ENCODE results near the gene RLN2. TPM values are rescaled to one million over a fixed set of nuclear protein-coding genes. Genes with fewer than 3 reads are reported as not detected.

RLN2 gene
- total RNA-seq, 1 experiment from 2014 or later = not detected

- Histone ChIP-seq H2AFZ (ENCODE audit: low read depth, low read length, poor library complexity, severe bottlenecking) (no peak overlapping the region), H3K27ac (ENCODE audit: low read depth, low read length) (no peak overlapping the region), H3K27me3 (ENCODE audit: insufficient read depth, low read length) (no peaks in the 10 kb centered on the region), H3K79me2 (ENCODE audit: insufficient read depth, low read length) (no peaks in the 10 kb centered on the region), H3K36me3 (ENCODE audit: control insufficient read depth in 1 of 2, insufficient read depth in 2 of 2, low read length in 2 of 2) (no peaks in the 10 kb centered on the region), H3K9ac (ENCODE audit: low read length) (no peak overlapping the region), H3K9me2 (ENCODE audit: insufficient read depth) (no peaks in the 10 kb centered on the region), H4K20me1 (ENCODE audit: insufficient read depth) (no peaks in the 10 kb centered on the region), H3K9me3 (ENCODE audit: control insufficient read depth in 1 of 2, insufficient read depth in 1 of 2, low read depth in 1 of 2, low read length in 2 of 2) (no peaks in the 10 kb centered on the region), H3K4me2 (ENCODE audit: low read length) (no peak overlapping the region), H3K4me3 (replicated peaks in 1 of 2; ENCODE audit: low read depth in 1 of 2, low read length in 2 of 2) (no peak overlapping the region), H3K4me1 (ENCODE audit: control insufficient read depth in 1 of 2, insufficient read depth in 2 of 2, low read length in 2 of 2) (no peaks in the 10 kb centered on the region)
- no peak for DNase-seq (ENCODE audit: low read depth, low spot score)
- no peak for ATAC-seq
- ChIA-PET POLR2A (no interaction called here), CTCF (no interaction called here), RAD21 (ENCODE audit: low non-redundant PET in 1 of 2, low total read pairs in 2 of 2, uncharacterized antibody in 2 of 2, unreplicated experiment in 2 of 2) (no interaction called here)
- no TSS peak for BruUV-seq (replicated peaks)
- TF ChIP-seq JUND (IDR thresholded peaks at IDR 0.05) (no peak), CBX3 (IDR thresholded peaks at IDR 0.05; ENCODE audit: low read depth) (no peak), POLR2AphosphoS5 (IDR thresholded peaks at IDR 0.05; ENCODE audit: low read depth, low read length) (no peak), YY1 (IDR thresholded peaks at IDR 0.05; ENCODE audit: extremely low read depth, insufficient replicate concordance, low read depth, low read length) (no peak)
- intact Hi-C loops (cut with micrococcal nuclease) = no loop called here
Observed at GRCh38 chr9:5301544-5301943, 3.0 kb downstream of the RLN2 start.

- H3K79me2 ChIP-seq (ENCODE audit: insufficient read depth, low read length) = no peaks in the 10 kb centered on the region
- intact Hi-C loops (cut with micrococcal nuclease) = no loop called here
- H3K9me3 ChIP-seq (ENCODE audit: control insufficient read depth in 1 of 2, insufficient read depth in 1 of 2, low read depth in 1 of 2, low read length in 2 of 2) = no peaks in the 10 kb centered on the region
- ATAC-seq (no peak), DNase-seq (ENCODE audit: low read depth, low spot score) (no peak)
- H2AFZ ChIP-seq (ENCODE audit: low read depth, low read length, poor library complexity, severe bottlenecking) = no peak overlapping the region
- H3K36me3 ChIP-seq (ENCODE audit: control insufficient read depth in 1 of 2, insufficient read depth in 2 of 2, low read length in 2 of 2) = no peaks in the 10 kb centered on the region
- H3K27me3 ChIP-seq (ENCODE audit: insufficient read depth, low read length) = no peaks in the 10 kb centered on the region
- no peak overlapping the region for H3K4me3 ChIP-seq (replicated peaks in 1 of 2; ENCODE audit: low read depth in 1 of 2, low read length in 2 of 2)
- H3K27ac ChIP-seq (ENCODE audit: low read depth, low read length) = no peak overlapping the region
- no peaks in the 10 kb centered on the region; the same call in 1 of the 2 replicates for H3K9me2 ChIP-seq (ENCODE audit: insufficient read depth)
- BruUV-seq (replicated peaks) = no TSS peak
- RAD21 ChIA-PET (ENCODE audit: low non-redundant PET in 1 of 2, low total read pairs in 2 of 2, uncharacterized antibody in 2 of 2, unreplicated experiment in 2 of 2) = no interaction called here
- no peak for TF ChIP-seq SRF (IDR thresholded peaks at IDR 0.05; ENCODE audit: low read depth)
- no peak overlapping the region for H3K9ac ChIP-seq (ENCODE audit: low read length)
- H3K4me2 ChIP-seq (ENCODE audit: low read length) = no peak overlapping the region
- CTCF ChIA-PET = no interaction called here
- H3K4me1 ChIP-seq (ENCODE audit: control insufficient read depth in 1 of 2, insufficient read depth in 2 of 2, low read length in 2 of 2) = no peaks in the 10 kb centered on the region
- no peaks in the 10 kb centered on the region for H4K20me1 ChIP-seq (ENCODE audit: insufficient read depth)
- POLR2A ChIA-PET = no interaction called here
Observed at GRCh38 chr9:5292141-5292540, 12.4 kb downstream of the RLN2 start.

Data from HCT116 (cell line).